ENCODE measurements around the gene CAMSAP3.
"Not testable (repeated sequence)": the region's sequence is repeated elsewhere in the genome, so short reads cannot be mapped to it uniquely, and the experiment has no call there.

The CAMSAP3 gene

GRCh38 chr19:7629347-7630054 is 33.8 kb downstream of the CAMSAP3 start, which contains the start of the genes PET100 and XAB2:
TSS of gene PET100 (plus strand) at chr19:7629793. CDS start at chr19:7629834, 41 bp downstream.
TSS of gene XAB2 (minus strand) at chr19:7629545. CDS start at chr19:7629527, 18 bp downstream.
- in situ Hi-C loops (cut with HindIII; ENCODE audit: low sequenced_read_pairs) = no loop called here

GRCh38 chr19:7631577-7631976 is 35.9 kb downstream of the CAMSAP3 start:
- in situ Hi-C loops (cut with HindIII; ENCODE audit: low sequenced_read_pairs) = no loop called here

GRCh38 chr19:7632340-7633203 is 36.9 kb downstream of the CAMSAP3 start:
- in situ Hi-C loops (cut with HindIII; ENCODE audit: low sequenced_read_pairs) = no loop called here

- in situ Hi-C loops (cut with HindIII; ENCODE audit: low sequenced_read_pairs) = no loop called here
Measured at GRCh38 chr19:7633698-7634097, 38.0 kb downstream of the CAMSAP3 start, which contains the start of gene PCP2. TSS of gene PCP2 (minus strand) at chr19:7633719. CDS start at chr19:7633457, 262 bp downstream.

- in situ Hi-C loops (cut with HindIII; ENCODE audit: low sequenced_read_pairs) = no loop called here
Measured at GRCh38 chr19:7635670-7636069, 40.0 kb downstream of the CAMSAP3 start.

- in situ Hi-C loops (cut with HindIII; ENCODE audit: low sequenced_read_pairs) = no loop called here
Measured at GRCh38 chr19:7636317-7636690, 40.6 kb downstream of the CAMSAP3 start.

GRCh38 chr19:7636691-7637373 is 41.2 kb downstream of the CAMSAP3 start, which contains the start of gene STXBP2:
TSS of gene STXBP2 (plus strand) at chr19:7637110. CDS start at chr19:7637150, 40 bp downstream.
- in situ Hi-C loops (cut with HindIII; ENCODE audit: low sequenced_read_pairs) = no loop called here

GRCh38 chr19:7637374-7638256 is 42.0 kb downstream of the CAMSAP3 start:
- in situ Hi-C loops (cut with HindIII; ENCODE audit: low sequenced_read_pairs) = no loop called here

GRCh38 chr19:7638802-7639465 is 43.3 kb downstream of the CAMSAP3 start:
- in situ Hi-C loops (cut with HindIII; ENCODE audit: low sequenced_read_pairs) = no loop called here

GRCh38 chr19:7639863-7640348 is 44.2 kb downstream of the CAMSAP3 start:
- in situ Hi-C loops (cut with HindIII; ENCODE audit: low sequenced_read_pairs) = no loop called here

GRCh38 chr19:7640803-7641202 is 45.1 kb downstream of the CAMSAP3 start:
- in situ Hi-C loops (cut with HindIII; ENCODE audit: low sequenced_read_pairs) = no loop called here

GRCh38 chr19:7641290-7642276 is 45.9 kb downstream of the CAMSAP3 start:
- in situ Hi-C loops (cut with HindIII; ENCODE audit: low sequenced_read_pairs) = no loop called here

GRCh38 chr19:7642295-7643030 is 46.8 kb downstream of the CAMSAP3 start:
- in situ Hi-C loops (cut with HindIII; ENCODE audit: low sequenced_read_pairs) = no loop called here

- in situ Hi-C loops (cut with HindIII; ENCODE audit: low sequenced_read_pairs) = no loop called here
Measured at GRCh38 chr19:7643031-7643415, 47.4 kb downstream of the CAMSAP3 start.

GRCh38 chr19:7643629-7644549 is 48.2 kb downstream of the CAMSAP3 start:
- in situ Hi-C loops (cut with HindIII; ENCODE audit: low sequenced_read_pairs) = not testable (repeated sequence)

GRCh38 chr19:7644550-7644877 is 48.9 kb downstream of the CAMSAP3 start:
- in situ Hi-C loops (cut with HindIII; ENCODE audit: low sequenced_read_pairs) = no loop called here

- in situ Hi-C loops (cut with HindIII; ENCODE audit: low sequenced_read_pairs) = no loop called here
Measured at GRCh38 chr19:7645163-7645562, 49.5 kb downstream of the CAMSAP3 start.

Measured in DLD1 (cell line).